CD4-positive, alpha-beta T cell treated with Interleukin-1 beta for 1 hour (primary cell): ENCODE data around the gene CIART.
"Not testable (repeated sequence)": the region's sequence is repeated elsewhere in the genome, so short reads cannot be mapped to it uniquely, and the experiment has no call there.

Experiments used
- DNase-seq, 2 donors: peaks; one replicate each; pipeline ENCODE4 v3.0.0-alpha.2; 2020 to 2022

CIART gene, protein sequence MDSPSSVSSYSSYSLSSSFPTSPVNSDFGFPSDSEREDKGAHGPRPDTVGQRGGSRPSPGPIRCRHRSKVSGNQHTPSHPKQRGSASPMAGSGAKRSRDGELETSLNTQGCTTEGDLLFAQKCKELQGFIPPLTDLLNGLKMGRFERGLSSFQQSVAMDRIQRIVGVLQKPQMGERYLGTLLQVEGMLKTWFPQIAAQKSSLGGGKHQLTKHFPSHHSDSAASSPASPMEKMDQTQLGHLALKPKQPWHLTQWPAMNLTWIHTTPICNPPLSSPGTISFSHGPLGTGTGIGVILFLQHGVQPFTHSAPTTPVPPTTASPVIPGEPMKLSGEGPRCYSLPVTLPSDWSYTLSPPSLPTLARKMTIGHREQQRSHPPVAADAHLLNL

DNA sequence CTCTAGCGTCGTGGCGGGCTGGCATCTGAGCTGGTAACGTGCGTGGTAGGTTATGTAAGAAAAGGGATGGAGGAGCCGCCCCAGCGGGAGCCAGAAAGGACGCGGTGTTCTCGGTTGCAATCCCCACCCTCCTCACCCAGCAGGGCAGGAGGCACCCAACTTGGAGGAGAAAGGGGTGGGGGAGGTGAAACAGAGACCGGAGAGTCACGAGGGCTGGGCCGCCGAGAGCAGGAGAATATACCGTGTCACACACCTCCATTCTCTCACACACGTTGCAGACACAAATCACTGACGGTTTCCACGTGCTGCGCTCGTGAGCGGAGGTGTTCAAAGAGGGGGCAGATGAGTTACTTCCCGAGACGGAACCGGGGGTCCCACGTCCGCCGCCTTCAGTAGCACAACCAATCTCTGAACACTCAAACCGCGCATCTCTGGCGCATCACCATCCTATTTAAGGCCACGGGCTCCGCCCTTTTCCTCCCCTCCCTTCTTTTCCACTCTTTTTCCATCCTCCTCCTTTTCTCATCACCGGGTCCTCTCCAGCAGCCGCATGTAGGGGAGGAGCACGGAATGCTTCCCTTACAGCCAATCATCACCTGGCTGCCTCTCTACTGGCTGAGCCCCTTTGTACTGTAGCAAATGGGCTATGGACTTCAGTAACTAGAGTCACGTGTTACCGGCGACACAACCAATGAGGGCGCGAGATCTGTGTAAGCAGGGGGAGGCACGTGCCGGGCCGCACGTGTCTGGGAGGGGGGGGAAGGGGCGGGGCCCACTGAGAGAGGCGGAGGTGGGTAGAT, at the start of gene CIART:
Gene CIART (plus strand): TSS at position 797 of the 800 bp plus-strand sequence. CDS start 714 bp downstream, outside the sequence.
- peak; percentile 90 to 91 for DNase-seq

DNA sequence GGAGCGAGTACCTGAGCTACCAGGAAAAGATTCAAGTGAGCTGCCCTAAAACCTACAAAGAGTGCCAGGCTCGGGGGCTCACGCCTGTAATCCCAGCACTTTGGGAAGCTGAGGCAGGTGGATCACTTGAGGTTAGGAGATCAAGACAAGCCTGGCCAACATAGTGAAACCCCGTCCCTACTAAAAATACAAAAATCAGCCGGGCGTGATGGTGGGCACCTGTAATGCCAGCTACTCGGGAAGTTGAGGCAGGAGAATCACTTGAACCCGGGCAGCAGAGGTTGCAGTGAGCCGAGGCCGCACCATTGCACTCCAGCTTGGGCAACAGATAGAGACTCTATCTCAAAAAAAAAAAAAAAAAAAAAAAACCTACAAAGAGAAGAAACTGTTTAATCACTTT, 49.4 kb upstream of the CIART start:
- DNase-seq, result not testable (repeated sequence)

DNA sequence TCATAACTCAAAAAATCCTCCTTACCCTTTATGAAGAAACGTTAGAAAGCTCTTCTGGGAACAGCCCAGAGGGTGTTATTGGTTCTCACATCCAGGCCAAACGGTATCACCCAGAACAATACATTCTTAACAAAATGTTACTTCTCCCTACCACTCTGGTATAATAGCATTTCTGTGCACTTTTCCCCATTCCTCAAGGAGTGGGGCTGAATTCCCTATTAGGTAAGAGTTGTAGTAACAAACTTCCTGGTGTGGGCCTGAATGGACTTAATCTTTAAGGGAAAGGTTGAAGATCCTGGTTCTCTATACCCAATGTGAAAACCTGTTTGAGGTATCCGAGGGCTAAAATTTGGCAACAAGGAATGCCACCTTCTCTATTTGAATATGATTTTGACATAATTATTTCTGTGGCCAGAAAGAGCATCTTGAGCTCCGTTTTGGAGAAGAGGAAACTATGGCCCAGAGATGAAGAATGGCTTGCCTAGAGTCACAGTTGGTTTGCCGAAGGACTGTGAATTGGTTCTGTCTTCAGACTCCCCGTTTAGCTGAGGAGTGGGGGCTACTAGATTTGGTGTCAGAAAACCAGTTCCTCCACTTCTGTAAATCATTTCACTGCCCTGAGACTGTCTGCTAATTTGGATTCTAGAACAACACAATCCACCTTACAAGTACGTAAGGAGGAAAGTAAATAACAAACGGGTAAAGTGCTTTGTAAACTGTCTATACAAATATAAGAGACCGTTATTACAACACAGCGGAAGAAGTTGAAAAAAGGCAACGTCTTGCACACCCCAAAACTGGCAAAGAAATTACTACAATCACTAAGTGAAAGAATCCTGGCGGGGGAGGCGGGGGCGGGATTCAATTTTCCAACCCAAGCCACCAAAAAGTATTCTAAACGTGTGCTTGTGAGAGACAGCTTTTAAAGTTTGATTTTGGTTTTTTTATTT, 48.7 kb upstream of the CIART start:
- DNase-seq, result peak in 1 of 2 donors; percentile 34

DNA sequence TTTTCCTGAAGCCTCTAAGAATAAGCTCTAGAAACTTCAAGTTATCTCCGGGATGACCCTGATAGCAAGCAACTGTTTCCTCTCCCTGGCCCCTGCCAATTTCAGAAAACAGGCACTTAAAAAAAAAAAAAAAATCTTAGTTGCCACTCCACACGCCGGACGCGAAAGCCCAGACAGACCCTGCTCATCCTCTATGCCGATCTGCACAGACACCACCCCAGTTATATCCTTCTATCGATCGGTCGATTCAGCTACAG, 48.1 kb upstream of the CIART start:
- no peak for DNase-seq

DNA sequence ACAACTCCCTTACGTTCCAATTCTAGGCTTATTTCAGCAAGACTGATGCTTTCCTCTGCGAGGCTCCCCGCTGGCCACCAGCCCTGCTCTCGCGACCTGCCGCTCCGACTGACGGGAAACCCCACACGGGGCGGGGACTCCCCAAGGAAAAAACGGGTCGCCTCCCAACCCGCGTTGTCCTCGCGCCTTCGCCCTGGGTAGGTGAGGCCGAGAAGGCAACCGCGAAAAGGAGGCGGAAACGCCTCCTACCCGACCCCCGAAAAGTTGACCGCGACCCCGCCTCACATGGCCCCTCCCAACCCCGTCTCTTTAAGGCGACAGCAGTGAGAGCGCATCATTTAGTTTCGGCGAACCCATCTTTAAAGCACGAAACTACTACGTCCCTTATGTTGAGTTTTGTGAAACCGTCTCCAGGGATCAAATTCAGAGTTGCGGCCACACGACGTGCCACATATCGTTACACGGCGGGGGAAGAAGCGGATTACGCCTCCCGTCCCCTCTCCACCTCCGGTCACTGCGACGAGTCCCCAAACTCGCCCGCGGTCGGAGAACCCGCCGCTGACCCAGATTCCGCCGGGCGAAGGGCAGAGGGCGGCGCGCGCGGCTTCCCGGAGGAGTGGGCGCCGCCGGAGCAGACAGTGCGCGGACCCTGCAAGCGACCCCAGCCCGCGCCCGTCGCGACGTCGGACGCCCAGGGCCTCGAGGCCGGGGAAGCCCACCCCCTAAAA, 47.6 kb upstream of the CIART start:
- DNase-seq, result peak; percentile 92 to 94

DNA sequence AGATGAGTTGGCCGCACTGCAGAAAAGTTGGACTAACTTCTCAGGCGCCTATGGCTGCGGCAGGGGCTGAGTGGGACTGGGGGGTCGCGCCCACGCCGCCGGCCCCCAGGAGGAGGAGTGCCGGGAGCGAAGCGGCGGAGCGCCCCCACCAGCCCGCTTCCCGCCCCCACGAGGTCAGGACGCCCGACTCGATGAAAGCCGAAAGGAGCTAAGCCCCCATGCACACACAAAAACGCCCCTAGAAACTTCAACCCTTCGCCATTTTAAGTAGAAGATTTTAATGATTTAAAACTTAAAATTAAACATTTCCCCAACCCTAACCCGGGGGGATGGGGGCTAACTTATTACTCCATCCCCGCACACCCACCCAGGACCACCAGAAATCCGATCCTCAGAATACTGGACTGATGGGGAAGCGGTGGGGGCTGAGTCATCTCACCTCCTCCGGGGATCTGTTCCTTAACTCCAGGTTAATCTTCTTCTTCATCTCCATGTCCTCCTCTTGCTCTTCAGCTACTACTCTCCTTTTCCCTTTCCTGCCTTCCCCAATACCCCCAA, 47.0 kb upstream of the CIART start:
- peak; percentile 20 to 43 for DNase-seq

DNA sequence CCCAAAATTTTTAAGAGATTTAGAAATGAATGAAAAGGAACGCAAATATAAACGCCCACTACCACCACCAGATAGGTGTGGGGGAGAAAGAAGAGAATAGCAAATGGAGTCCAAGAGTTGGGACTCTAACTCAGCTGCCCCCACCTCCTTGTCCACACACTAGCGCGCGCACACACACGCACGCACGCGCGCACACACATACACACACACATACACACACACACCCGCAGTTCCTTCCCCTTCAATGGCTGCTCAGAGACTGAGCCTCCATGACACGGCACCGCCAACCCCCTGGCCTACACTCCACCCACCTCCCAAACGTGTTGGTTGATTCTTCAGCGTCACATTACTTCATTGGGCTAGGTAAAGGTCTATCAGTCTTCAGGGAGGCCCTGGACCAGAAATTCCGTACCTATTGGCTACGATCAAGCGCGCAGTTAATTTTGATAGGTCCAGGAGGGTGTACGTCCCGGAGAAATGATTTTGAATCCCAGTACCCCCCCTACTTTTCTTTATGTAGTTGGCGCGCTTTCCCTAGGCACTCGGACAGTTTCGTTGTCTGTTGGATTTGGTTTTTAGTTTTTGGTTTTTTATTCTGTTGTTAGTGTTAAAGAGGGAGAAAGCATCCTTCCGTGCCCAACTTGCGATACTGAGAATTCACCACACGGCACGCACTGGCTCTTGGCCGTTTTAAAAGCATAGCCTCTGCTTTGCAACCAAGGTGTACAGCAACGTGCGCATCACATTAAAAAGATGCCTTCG, 46.3 kb upstream of the CIART start, which contains the start of gene ANP32E:
Gene ANP32E (minus strand): TSS at position 261 of the 762 bp plus-strand sequence. CDS start 326 bp downstream, outside the sequence.
- peak; percentile 97 to 98 for DNase-seq

DNA sequence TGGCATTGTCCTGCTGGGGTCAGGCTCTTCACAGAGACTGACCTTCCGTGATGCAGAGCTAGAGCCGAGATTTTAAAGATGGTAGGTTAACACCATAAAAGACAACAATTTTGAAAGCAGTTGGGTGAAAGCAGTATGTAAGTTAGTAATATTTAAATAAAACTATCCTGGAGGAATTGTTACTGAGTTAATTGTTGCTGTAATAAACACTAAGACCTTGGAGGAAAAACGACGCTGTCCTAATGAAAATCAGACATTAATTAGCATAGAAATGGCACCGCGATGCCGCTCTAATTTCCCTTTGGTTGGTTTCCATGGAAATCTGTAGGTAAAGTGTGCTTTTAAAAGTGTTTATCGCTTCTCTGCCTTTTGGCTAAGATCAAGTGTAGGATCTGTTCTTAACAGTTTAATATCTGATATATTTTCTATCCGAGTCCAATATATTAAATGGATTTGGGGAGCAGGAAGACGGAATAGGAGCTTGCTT, 45.7 kb upstream of the CIART start:
- no peak for DNase-seq

DNA sequence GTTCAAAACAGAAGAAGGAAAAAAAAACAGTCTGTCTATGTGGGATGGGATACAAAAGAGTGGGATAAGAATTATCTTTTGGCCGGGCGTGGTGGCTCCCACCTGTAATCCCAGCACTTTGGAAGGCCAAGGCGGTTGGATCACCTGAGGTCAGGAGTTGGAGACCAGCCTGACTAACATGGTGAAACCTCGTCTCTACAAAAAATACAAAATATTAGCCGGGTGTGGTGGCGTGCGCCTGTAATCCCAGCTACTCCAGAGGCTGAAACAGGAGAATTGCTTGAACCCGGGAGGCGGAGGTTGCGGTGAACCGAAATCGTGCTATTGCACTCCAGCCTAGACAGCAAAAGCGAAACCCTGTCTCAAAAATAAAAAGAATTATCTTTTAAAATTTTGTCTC, 45.2 kb upstream of the CIART start:
- not testable (repeated sequence) for DNase-seq

DNA sequence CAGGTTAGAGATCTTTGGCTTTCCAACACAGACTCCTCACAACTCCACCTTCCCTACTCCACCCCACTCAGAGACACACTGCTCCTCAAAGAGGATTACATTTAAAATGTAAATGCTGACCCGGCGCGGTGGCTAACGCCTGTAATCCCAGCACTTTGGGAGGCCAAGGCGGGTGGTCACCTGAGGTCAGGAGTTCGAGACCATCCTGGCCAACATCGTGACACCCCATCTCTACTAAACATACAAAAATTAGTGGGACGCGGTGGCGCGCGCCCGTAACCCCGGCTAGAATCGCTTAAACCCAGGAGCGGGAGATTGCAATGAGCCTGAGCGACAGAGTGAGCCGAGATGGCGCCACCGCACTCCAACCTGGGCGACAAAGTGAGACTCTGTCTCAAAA, 44.6 kb upstream of the CIART start:
- no peak for DNase-seq

DNA sequence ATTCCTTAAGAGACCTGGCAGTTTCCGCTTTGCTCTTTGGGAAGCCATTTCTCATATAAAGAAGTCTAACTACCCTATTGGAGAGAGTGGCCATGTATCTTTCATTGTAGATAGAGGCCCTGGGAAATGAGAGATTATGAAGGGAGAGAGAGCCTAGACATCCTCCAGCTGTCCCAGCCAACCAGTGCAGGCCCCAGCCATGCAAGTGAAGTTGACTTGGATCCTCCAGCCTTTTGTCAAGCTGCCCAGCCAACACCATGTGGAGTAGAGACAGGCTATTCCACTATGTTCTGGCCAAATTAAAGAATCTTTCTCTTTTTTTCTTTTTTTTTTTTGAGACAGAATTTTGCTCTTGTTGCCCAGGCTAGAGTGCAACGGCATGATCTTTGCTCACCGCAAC, 39.4 kb upstream of the CIART start:
- no peak for DNase-seq

DNA sequence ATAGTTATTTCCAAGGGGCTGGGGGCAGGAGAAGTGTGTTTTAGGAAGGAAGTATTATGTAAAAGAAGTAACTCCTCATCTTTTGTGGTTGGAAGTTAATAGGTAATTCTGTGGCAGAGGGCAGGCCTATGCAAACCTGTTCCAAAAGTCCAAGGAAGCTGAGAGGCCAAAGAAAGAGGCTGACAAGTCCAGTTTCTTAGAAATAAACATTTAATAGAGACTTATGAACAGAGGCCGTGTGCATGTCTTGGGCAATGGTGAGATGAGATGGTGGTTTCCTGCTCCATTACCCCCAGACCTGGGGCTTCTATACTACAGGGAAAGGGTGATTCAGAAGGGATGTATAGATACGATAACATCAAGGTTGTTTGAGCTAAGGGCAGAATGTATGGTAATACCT, 32.4 kb upstream of the CIART start:
- DNase-seq, result no peak

DNA sequence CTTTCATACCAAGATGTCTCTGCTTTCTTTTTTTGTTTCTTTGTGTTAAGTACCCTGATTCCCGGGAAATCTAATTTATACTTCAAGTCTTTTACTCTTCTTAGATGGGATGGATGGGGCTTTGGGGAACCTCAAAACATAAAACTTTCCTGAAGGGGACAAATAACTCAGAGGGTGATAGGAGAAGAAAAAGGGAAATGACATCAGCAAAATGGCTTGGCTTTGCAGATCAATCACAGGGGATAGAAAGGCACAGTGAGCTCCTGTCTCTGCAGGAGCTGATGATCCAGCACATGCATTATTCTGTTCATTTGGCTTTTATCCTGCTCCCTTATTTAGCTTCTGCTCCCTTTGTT, 26.2 kb upstream of the CIART start:
- DNase-seq, result no peak

DNA sequence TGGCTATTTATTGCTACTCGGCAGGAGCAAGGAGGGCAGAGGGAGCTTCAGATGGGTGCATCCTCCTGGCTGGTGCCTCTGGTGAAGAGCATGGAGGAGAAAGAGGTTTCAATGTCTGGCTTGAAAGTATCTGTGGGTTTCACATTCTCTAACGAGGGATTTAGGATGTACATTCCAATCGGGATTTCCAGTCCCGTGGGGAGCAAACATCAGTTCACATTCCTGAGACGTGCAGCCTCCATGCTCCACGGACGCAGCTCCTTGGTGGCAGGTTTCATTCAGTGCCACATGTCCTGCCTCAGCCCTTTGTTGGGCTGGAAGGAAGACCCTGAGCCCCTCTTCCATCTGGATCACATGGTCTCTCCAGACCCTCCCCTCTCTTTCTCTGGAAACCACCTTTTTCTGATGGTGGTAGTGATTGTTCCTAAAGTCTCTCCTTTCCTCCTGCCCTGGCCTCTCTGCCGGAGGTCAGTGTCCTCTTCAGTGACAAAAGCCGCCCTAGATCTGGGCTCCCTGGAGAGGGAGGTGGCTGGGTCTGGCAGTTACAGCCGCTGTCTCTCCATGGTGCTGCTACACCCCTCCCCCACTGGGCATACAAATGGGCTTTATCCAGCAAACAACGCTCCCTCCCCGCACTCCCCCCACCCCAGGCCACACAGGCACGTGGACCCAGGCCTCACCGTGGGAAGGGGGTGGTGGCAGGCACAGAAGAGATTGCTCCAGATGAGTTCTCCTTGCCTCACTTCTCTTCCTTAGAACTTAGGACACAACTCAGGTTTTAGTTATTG, 25.6 kb upstream of the CIART start:
- DNase-seq, result no peak

DNA sequence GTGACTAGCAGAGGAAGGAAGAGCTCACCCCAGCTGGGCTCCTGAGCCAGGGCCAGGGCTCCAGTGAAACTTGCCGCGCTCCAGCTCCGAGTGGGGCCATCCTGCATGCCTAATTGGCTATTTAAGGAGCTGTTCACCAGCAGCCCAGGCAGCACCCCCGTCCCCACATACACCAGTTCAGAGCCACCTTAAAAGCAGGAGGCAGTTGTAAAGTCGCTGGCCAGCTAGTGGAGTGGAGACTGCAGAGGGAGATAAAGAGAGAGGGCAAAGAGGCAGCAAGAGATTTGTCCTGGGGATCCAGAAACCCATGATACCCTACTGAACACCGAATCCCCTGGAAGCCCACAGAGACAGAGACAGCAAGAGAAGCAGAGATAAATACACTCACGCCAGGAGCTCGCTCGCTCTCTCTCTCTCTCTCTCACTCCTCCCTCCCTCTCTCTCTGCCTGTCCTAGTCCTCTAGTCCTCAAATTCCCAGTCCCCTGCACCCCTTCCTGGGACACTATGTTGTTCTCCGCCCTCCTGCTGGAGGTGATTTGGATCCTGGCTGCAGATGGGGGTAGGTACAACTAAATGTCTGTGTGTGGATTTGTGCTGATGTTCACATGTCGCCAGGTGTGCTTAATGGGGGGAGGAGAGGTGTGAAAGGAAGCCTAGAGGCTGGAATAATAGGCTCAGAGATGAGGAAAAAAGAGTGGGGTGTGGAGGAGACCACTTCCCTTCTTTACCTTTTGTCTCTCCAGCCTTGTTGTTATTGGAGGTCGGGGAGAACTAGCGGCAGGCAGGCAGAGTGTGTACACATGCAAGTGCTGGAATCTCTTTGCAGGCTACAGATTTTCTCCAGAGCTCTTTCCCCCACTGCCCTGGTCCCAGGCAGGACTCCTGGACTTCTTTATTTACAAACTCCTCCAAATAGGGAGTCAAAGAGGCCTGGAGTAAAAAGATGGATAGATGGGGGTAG, 24.4 kb upstream of the CIART start, which contains the start of gene CA14:
Gene CA14 (plus strand): TSS at position 151 of the 962 bp plus-strand sequence. CDS start 355 bp downstream, at position 506.
- DNase-seq, result no peak

DNA sequence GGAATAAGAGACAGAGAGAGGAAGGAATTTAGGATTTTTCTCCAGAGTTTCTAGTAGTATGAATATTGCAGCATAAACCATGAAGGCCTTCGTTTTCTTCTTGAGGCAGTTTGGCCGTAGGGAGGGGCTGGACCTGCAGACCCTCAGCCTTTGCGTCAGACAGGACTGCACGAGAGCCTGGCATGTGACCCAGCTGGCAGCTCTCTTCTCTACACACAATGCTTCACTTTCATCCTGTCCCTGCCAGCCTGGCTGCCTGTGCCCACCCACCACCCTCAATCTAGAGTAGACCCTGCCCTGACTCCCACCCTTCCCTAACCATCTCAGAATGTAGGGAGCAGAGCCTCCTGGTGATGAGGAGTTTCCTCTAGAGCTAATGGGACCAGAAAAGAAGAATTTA, 23.1 kb upstream of the CIART start:
- no peak for DNase-seq

DNA sequence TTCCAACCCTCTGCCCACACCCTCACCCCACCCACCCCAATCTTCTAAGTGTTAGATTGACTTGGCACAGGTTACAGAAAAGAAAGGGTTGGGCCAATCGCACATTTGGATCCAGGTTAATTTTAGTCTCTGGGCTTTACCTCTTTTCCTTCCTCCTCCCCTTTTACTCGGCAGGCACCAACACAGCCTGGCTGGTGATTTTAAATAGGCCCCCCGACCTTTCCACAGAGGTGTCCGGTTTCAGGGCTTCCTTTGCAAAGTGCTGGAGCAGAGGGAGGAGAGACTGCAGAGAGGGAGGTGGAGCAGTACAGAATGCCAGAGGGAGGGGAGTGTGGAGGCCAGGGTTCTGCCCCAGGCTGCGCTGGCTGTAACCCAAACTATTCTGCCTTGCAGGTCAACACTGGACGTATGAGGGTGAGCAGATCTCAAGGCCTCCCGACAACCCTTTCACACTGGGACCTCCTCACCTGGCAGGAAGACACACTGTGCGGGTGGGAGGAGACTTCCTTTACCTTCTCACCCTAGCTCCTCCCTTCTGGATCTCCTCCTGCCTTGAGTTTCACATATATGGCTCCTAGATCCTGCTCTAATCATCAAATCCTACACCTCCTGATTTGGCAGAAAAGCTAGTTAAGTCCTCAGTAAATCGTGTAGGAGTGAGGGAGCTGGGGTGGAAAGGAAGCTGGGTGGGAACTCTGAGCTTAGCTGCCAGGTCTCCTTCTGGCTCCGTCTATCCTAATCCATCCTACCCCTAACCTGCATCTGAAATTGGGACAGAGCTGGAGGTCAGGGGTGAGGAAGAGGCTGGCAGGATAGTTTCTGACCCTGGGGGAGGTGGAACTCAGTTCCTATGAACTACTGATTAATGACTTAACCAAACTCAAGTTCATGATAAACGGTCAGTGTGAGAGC, 22.3 kb upstream of the CIART start:
- no peak for DNase-seq

DNA sequence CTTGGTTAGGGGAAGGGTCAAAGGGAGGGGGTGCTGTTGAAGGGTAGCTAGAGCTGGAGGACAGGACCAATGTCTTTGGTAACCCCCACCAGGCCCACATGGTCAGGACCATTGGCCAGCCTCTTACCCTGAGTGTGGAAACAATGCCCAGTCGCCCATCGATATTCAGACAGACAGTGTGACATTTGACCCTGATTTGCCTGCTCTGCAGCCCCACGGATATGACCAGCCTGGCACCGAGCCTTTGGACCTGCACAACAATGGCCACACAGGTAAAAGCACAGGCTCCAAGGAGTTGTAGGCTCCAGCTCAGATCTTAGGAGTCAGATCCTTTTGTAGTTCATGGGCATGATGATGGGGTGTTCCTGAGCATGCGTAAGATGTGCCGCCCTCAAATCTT, 21.0 kb upstream of the CIART start:
- no peak for DNase-seq
